Activated T-cell treated with anti-CD3 and anti-CD28 coated beads, Interleukin-2, amount 50 U/mL, for 24 hours (primary cell): ENCODE results near the gene KCNE5.
"Not testable (repeated sequence)": the region's sequence is repeated elsewhere in the genome, so short reads cannot be mapped to it uniquely, and the experiment has no call there.

Source experiments
- DNase-seq: peaks from one replicate; pipeline ENCODE4 v3.0.0-alpha.2; 2020
- H3K27ac Mint-ChIP-seq: 2 replicates; pipeline ENCODE4 v1.8.0; 2020; ENCODE audit warnings: mild to moderate bottlenecking, mixed read lengths
- H3K27me3 Mint-ChIP-seq: 2 replicates; pipeline ENCODE4 v1.8.0; 2020; ENCODE audit warnings: mixed read lengths
- H3K36me3 Mint-ChIP-seq: 2 replicates; pipeline ENCODE4 v1.8.0; 2020; ENCODE audit warnings: low read depth, mixed read lengths
- H3K4me1 Mint-ChIP-seq: 2 replicates; pipeline ENCODE4 v1.8.0; 2020; ENCODE audit warnings: low read depth, mixed read lengths
- H3K4me3 Mint-ChIP-seq: 2 replicates; pipeline ENCODE4 v1.8.0; 2020; ENCODE audit warnings: mild to moderate bottlenecking, moderate library complexity, mixed read lengths
- H3K9me3 Mint-ChIP-seq: 2 replicates; pipeline ENCODE4 v1.8.0; 2020; ENCODE audit warnings: mixed read lengths

The KCNE5 gene, protein sequence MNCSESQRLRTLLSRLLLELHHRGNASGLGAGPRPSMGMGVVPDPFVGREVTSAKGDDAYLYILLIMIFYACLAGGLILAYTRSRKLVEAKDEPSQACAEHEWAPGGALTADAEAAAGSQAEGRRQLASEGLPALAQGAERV

DNA sequence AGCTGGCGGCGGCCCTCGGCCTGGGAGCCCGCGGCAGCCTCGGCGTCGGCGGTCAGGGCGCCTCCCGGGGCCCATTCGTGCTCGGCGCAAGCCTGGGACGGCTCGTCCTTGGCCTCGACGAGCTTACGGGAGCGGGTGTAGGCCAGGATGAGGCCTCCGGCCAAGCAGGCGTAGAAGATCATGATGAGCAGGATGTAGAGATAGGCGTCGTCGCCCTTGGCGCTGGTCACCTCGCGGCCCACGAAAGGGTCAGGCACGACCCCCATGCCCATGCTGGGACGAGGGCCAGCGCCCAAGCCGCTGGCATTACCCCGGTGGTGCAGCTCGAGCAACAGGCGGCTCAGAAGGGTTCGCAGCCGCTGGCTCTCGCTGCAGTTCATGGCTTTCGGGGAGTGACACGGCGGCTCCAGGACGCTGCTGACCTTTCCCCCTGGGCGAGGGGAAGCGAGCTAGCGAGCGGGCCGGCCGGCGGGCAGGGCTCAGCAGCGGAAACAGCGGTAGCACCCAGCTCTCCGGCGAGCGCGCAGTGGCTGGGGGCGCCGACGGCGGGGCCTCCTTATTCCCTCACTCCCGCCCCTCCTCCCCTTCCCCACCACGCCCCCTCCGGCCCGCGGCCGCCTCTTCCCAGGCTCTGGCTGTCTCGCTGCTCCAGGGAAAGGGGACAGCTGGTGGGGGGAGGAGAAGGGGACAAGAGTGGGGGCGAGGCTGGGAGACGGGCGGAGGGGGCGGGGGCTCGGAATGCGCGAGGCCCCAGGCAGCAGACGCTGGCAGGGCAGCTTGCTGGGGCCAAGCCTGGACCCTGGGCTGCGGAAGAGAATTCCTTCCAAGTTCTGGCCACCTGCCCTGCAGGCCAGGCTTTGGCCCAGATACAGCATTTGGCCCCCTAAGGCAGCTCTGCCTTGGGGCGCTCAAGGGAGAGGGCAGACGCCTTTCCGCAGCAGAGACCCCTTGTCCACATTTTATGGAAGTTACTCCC is at the start of gene KCNE5:
TSS of gene KCNE5 (minus strand) at position 532 of the 976 bp plus-strand sequence. CDS start at position 380, 152 bp downstream.
- no peak for DNase-seq
- no peak within 1 kb of the TSS for H3K4me3 Mint-ChIP-seq
- H3K36me3 Mint-ChIP-seq: no peaks in the 10 kb centered on the region
- H3K27ac Mint-ChIP-seq: no peak within 1 kb of the TSS
- H3K4me1 Mint-ChIP-seq: no peaks in the 10 kb centered on the region
- H3K27me3 Mint-ChIP-seq: peaks cover 13% of the 10 kb centered on the region
- H3K9me3 Mint-ChIP-seq: no peaks in the 10 kb centered on the region

DNA sequence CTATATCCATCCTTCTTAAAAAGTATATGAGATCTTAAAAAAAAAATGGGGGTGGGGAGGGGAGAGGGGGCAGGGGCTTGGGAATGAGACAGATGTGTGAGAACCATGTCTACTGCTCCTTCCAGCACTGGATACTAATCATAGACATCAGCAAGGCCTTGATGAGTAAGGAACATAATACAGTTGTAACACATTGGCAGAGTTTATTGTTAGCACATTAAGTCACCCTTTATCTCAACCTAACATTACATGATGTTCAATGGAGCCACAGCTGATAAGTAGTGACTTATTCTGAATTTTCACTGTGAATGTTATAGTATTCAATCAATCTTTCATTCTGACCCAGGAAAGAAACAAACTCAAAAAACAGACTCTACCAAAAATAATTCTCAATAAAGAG is 47.3 kb upstream of the KCNE5 start:
- Mint-ChIP-seq H3K9me3 (no peaks in the 10 kb centered on the region), H3K27me3 (no peaks in the 10 kb centered on the region), H3K27ac (no peak overlapping the region), H3K36me3 (peaks cover 78% of the 10 kb centered on the region), H3K4me3 (no peak overlapping the region), H3K4me1 (no peaks in the 10 kb centered on the region)
- no peak for DNase-seq

DNA sequence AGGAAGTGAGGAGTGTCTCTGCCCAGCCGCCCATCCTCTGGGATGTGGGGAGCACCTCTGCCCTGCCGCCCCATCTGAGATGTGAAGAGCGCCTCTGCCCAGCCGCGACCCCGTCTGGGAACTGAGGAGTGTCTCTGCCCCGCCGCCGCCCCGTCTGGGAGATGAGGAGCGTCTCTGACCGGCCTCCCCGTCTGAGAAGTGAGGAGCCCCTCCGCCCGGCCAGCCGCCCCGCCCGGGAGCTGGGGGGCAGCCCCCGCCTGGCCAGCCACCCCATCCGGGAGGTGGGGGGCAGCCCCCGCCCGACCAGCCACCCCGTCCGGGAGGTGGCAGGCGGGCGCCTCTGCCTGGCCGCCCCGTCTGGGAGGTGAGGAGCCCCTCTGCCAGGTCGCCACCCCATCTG is 46.2 kb upstream of the KCNE5 start:
- not testable (repeated sequence) for H3K27ac Mint-ChIP-seq, H3K4me1 Mint-ChIP-seq, H3K4me3 Mint-ChIP-seq, H3K27me3 Mint-ChIP-seq, DNase-seq, H3K9me3 Mint-ChIP-seq
- peaks cover 81% of the 10 kb centered on the region for H3K36me3 Mint-ChIP-seq

DNA sequence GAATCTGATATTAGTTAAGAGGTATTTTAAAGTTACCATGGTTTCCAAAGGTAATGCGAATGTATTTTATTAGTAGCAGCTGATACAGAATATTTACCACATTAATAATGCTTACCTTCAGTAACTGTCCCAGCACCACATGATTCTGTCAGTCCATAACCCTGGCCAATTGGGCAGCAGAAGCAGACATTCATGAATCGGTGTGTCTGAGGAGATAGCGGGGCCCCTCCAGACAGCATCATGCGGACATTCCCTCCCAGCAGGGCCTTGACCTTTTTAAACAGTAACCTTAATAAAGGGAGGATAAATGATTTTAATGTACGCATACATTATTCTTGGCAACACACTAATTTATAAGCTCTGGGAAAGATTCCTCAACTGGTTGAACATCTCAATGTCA is 43.0 kb upstream of the KCNE5 start:
- no peaks in the 10 kb centered on the region for H3K9me3 Mint-ChIP-seq
- no peaks in the 10 kb centered on the region for H3K4me1 Mint-ChIP-seq
- no peak overlapping the region for H3K4me3 Mint-ChIP-seq
- DNase-seq: no peak
- no peaks in the 10 kb centered on the region for H3K27me3 Mint-ChIP-seq
- H3K27ac Mint-ChIP-seq: no peak overlapping the region
- H3K36me3 Mint-ChIP-seq: peaks cover 77% of the 10 kb centered on the region

DNA sequence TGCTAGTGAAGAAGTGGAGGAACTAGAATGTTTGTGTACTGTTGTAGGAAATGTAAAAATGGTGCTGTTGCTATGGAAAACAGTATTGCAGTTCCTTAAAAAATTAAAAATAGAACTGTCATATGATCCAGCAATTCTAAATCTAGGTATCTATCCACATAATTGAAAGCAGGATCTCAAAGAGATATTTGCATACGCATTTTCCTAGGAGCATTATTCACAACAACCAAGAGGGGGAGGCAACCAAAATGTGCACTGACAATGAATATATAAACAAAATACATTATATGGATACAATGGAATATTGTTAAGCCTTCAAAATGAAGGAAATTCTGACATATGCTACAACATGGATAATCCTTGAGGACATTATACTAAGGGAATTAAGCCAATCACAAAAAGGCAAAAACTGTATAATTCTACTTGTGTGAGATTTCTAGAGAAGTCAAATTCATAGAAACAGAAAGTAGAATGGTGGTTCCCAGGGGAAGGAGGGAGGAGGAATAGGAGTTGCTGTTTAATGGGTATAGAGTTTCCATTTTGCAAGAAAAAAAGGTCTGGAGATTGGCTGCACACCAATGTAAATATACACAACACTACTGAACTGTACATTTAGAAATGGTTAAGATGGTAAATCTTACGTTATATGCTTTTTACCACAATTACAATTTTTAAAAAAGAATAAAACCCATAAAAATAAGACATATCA is 35.6 kb upstream of the KCNE5 start:
- peaks cover 90% of the 10 kb centered on the region for H3K36me3 Mint-ChIP-seq

DNA sequence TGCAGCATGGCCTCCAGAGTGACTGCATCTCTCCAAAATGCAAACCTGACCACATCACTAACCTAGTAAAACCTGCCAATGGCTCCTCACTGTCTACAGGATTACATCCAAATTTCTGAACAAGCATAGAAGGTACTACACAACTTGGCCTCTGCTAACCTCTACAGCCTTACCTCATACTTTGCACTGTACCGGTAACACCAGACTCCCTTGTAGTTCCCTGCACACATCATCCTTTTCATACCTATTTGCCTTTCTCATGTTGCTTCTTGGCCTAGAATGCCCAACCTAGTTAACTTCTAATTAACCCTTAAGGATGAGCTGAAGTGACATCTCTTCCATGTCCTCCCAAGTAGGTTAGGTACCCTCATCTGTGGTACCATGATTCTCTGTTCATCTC is 33.4 kb upstream of the KCNE5 start:
- Mint-ChIP-seq H3K4me3 (no peak overlapping the region), H3K27ac (no peak overlapping the region), H3K36me3 (peaks cover 84% of the 10 kb centered on the region), H3K4me1 (no peaks in the 10 kb centered on the region), H3K27me3 (peaks cover 2% of the 10 kb centered on the region), H3K9me3 (no peaks in the 10 kb centered on the region)
- DNase-seq: no peak

More for the DNA sequence above, 35.6 kb upstream of the KCNE5 start:
- no peak overlapping the region for H3K27ac Mint-ChIP-seq
- no peak overlapping the region for H3K4me3 Mint-ChIP-seq
- no peaks in the 10 kb centered on the region for H3K4me1 Mint-ChIP-seq
- H3K9me3 Mint-ChIP-seq: no peaks in the 10 kb centered on the region
- H3K27me3 Mint-ChIP-seq: peaks cover 2% of the 10 kb centered on the region
- no peak for DNase-seq

DNA sequence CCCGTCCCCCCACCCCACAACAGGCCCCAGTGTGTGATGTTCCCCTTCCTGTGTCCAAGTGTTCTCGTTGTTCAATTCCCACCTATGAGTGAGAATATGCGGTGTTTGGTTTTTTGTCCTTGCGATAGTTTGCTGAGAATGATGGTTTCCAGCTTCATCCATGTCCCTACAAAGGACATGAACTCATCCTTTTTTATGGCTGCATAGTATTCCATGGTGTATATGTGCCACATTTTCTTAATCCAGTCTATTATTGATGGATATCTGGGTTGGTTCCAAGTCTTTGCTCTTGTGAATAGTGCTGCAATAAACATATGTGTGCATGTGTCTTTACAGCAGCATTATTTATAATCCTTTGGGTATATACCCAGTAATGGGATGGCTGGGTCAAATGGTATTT is 32.4 kb upstream of the KCNE5 start:
- H3K36me3 Mint-ChIP-seq: peaks cover 74% of the 10 kb centered on the region
- not testable (repeated sequence) for H3K27me3 Mint-ChIP-seq, H3K4me1 Mint-ChIP-seq, DNase-seq, H3K9me3 Mint-ChIP-seq, H3K27ac Mint-ChIP-seq, H3K4me3 Mint-ChIP-seq

DNA sequence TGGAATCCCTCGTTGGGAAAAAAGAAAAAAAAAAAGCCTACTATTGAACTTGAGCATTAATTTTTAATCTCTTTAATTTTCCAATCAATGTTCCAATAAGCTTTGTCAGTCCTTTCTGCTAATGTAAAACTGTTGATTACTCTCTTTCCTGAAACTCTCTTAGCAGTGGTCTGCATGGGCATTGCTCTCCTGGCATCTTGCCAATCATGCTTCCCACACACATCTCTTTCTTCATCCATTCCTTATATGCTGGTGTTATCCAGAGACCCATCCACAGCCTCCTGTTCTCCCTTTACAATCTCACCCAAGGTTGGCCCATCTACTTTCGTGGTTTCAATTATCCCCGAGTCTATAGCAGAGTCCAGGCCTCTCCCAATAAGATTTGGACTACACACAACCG is 31.8 kb upstream of the KCNE5 start:
- no peaks in the 10 kb centered on the region for H3K4me1 Mint-ChIP-seq
- H3K27ac Mint-ChIP-seq: no peak overlapping the region
- H3K27me3 Mint-ChIP-seq: peaks cover 2% of the 10 kb centered on the region
- DNase-seq: no peak
- H3K9me3 Mint-ChIP-seq: no peaks in the 10 kb centered on the region
- H3K36me3 Mint-ChIP-seq: peaks cover 74% of the 10 kb centered on the region
- no peak overlapping the region for H3K4me3 Mint-ChIP-seq

DNA sequence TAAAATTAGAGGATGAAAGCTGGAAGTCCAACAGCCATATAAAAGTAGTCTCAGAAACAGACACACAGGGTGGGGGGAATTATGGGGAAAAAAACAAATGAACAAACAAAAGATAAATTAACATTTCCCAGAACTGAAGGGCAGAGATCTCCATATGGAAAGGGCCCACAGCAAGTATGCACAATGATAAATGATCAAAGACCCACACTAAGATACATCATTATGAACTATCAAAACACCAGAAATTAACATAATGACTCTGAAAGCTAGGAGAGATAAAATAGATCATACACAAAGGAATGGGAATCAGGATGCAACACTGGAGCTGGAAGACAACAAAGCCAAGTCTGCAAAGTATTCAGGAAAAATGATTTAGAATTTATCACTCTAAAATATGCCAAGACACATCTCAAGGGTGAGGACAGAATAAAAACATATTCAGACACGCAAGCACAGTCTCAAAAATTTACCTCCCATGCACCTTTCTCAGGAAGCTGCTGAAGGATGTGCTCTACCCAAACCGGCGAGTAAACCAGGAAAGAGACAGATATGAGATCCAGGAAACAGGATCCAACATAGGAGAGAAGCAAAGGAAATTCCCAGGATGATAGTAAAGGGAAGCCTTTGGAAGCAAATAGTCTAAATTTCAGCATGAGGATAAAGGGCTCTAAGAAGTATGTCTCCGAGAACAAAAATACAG is 30.7 kb upstream of the KCNE5 start:
- DNase-seq: no peak
- H3K4me1 Mint-ChIP-seq: no peaks in the 10 kb centered on the region
- H3K4me3 Mint-ChIP-seq: no peak overlapping the region
- H3K27me3 Mint-ChIP-seq: peaks cover 2% of the 10 kb centered on the region
- peaks cover 70% of the 10 kb centered on the region for H3K36me3 Mint-ChIP-seq
- H3K27ac Mint-ChIP-seq: no peak overlapping the region
- H3K9me3 Mint-ChIP-seq: no peaks in the 10 kb centered on the region

DNA sequence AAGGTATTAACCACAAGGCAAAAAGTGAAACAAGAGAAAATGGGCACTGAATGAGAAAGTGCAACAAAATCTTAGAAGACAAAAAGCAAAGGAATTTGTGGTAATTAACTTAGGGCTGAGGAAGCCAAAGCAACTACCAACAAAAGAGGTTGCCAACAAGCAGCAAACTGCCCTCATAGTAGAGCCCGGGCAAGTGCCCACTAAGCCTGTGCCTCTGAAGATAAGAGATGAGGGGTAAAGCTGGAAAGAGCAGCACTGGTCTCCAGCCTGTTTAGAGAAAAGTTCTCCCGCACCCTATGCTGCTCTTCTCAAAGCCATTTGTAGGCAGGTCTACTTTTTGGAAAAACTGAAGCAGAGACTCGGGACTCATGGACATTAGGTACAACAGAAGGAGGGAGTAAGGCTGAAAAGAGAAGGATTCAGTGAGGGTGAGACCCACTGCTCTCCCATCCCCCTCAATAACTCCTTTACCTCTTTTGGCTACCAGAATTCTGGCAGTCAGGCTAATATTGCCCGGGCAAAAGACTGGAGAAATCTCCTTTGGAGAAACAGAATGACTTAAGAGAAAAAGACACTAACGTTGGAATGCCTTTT is 29.6 kb upstream of the KCNE5 start:
- H3K27ac Mint-ChIP-seq: no peak overlapping the region
- peaks cover 60% of the 10 kb centered on the region for H3K36me3 Mint-ChIP-seq
- H3K27me3 Mint-ChIP-seq: peaks cover 2% of the 10 kb centered on the region
- no peak for DNase-seq
- H3K4me1 Mint-ChIP-seq: no peaks in the 10 kb centered on the region
- no peaks in the 10 kb centered on the region for H3K9me3 Mint-ChIP-seq
- H3K4me3 Mint-ChIP-seq: no peak overlapping the region

DNA sequence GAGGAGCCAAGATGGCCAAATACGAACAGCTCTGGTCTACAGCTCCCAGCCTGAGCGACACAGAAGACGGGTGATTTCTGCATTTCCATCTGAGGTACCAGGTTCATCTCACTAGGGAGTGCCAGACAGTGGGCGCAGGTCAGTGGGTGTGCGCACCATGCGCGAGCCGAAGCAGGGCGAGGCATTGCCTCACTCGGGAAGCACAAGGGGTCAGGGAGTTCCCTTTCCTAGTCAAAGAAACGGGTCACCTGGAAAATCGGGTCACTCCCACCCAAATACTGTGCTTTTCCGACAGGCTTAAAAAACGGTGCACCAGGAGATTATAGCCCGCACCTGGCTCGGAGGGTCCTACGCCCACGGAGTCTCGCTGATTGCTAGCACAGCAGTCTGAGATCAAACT is 19.7 kb upstream of the KCNE5 start:
- peaks cover 25% of the 10 kb centered on the region for H3K36me3 Mint-ChIP-seq
- not testable (repeated sequence) for H3K27me3 Mint-ChIP-seq, H3K27ac Mint-ChIP-seq, H3K4me1 Mint-ChIP-seq, H3K9me3 Mint-ChIP-seq, H3K4me3 Mint-ChIP-seq, DNase-seq

DNA sequence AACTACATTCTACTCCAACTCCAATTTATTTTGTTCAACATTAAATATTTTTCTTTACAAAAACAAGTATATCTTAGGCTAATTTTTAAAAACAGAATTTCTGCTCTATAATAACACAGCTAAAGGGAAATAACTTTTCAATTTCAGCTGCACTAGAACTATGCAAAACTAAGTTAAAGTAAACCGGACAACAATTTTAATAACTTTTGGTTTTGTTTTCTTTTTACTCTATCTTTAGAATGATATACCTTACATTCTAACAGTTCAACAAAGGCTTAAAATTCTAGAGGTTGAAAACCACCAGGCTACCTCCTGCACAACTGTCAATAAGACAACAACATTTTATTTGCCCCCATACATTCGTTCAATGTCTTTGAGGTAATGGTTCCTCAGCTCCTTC is 18.7 kb upstream of the KCNE5 start:
- no peak for DNase-seq
- Mint-ChIP-seq H3K9me3 (no peaks in the 10 kb centered on the region), H3K4me3 (no peak overlapping the region), H3K4me1 (peaks cover 5% of the 10 kb centered on the region), H3K27me3 (peaks cover 3% of the 10 kb centered on the region), H3K36me3 (peaks cover 32% of the 10 kb centered on the region), H3K27ac (no peak overlapping the region)

DNA sequence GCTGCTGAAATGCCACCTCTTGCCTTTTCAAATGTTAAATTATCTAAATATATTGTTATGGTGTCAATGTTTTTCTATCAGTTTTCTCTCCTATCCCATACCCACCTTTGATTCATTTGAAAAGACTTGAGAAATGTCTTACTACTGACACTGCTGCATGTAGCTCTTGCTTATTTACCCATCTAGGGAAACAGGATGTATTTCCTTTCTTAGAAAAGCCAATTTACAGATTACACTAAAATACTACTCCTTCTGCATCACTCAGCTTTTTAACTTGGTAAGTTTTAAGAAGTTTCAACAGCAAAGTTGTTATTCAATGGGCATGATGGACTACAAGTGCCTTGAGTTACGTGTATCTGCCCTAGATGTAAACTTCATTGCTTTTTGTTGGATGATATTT is 13.2 kb upstream of the KCNE5 start:
- Mint-ChIP-seq H3K36me3 (peaks cover 36% of the 10 kb centered on the region), H3K4me1 (peaks cover 1% of the 10 kb centered on the region), H3K9me3 (no peaks in the 10 kb centered on the region), H3K4me3 (no peak overlapping the region), H3K27me3 (peaks cover 25% of the 10 kb centered on the region), H3K27ac (no peak overlapping the region)
- DNase-seq: no peak

DNA sequence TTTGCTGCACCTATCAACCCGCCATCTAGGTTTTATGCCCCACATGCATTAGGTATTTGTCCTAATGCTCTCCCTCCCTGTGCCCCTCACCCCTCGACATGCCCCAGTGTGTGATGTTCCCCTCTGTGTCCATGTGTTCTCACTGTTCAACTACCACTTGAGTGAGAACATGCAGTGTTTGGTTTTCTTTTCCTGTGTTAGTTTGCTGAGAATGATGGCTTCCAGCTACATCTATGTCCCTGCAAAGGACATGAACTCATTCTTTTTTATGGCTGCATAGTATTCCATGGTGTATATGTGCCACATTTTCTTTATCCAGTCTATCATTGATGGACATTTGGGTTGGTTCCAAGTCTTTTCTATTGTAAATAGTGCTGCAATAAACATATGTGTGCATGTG is 12.5 kb upstream of the KCNE5 start:
- not testable (repeated sequence) for H3K4me1 Mint-ChIP-seq, H3K27ac Mint-ChIP-seq, DNase-seq, H3K4me3 Mint-ChIP-seq, H3K9me3 Mint-ChIP-seq
- Mint-ChIP-seq H3K27me3 (peaks cover 25% of the 10 kb centered on the region), H3K36me3 (peaks cover 30% of the 10 kb centered on the region)
